ENCODE measurements around the gene FCGBP.
"Not testable (repeated sequence)": the region's sequence is repeated elsewhere in the genome, so short reads cannot be mapped to it uniquely, and the experiment has no call there.

FCGBP gene

DNA sequence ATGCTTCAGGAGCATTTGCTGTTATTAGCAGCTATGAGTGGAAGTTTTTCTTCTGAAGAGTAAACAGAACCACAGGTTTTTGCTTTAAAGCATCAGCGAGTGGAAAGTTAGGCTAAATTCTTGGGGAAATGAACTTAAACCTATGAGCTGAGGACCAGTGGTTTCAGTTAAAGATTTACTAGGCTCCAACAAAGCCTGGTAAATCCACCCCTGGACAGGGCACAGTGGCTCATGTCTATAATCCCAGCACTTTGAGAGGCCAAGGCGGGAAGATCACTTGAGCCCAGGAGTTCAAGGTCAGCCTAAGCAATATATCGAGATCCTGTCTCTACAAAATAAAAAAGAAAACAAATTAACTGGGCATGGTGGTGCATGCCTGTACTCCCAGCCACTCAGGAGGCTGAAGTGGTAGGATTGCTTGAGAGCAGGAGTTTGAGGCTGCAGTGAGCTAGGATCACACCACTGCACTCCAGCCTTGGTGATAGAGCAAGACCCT is 46.9 kb downstream of the FCGBP start:
- DNase-seq: not testable (repeated sequence)

DNA sequence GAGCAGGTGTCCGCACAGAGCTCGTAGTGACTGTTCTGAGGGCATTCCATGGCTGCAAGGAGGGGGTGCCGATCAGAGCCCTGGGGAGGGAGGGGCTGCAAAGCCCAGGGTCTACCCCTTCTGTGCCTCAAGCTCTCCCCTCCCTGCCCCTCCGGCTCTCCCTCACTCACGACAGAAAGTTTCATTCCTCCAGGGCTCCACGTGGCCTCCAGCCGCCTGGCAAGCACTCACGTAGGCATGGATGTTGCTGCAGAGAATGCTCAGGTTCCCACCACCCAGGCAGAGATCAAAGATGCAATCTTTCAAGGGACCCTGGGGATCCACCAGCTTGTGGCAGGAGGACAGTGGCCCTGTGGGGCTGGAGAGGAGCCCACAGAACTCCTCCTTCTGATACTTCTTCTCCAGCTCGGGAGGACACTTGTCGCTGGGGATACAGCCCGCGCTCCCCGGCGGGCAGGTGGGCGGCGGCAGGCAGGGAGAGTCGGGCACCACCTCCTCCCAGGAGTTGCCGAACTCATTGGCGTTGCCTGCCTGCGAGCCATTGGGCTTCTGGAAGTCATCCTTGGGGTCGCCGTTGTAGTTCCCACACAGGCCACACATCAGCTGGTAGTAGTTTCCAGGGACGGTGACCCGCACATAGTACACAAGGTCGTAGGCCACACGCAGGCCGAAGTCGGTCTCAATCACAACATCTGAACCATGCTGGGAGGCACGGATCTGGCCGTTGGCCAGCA is 48.4 kb downstream of the FCGBP start:
- not testable (repeated sequence) for DNase-seq

DNA sequence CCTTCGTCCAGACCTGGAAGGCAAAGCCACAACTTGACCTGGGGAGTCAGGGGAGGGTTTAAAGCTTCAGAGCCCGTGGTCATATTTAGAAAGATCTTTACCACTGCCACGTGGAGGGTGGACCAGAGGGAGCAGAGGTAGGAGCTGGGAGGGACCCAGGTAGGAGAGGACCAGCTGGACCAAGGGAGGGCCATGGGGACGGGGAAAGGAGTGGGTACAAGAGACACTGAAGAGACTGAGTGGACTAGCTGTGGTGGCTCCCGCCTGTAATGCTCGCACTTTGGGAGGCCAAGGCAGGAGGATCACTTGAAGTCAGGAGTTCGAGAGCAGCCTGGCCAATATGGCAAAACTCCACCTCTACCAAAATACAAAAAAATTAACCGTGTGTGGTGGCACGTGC is 49.7 kb downstream of the FCGBP start:
- not testable (repeated sequence) for DNase-seq

Data from GF-D8 (cell line).